ENCODE results near the gene MRI1.
A peak's percentile ranks its signal among the peaks of the same experiment; 100 is the strongest.

MRI1 gene

GRCh38 chr19:13717194-13717643 is 47.1 kb upstream of the MRI1 start:
- POLR2A ChIA-PET: interaction anchor here (1.3 kb wide), 1 partner anchor 15 kb away, joined by 3 read pairs; no protein-coding TSS in a partner anchor
- TF ChIP-seq ZNF37A (tag by site-specific recombination; IDR thresholded peaks at IDR 0.05): no peak
- peak; percentile 27; the same call in 1 of the 2 replicates for TF ChIP-seq ZNF157 (tag by site-specific recombination; IDR thresholded peaks at IDR 0.05)

GRCh38 chr19:13718733-13719132 is 45.6 kb upstream of the MRI1 start:
- Histone ChIP-seq H3K4me3 (ENCODE audit: low read depth, low read length) (no peak overlapping the region), H3K9me3 (ENCODE audit: control insufficient read depth, insufficient read depth, low read depth, low read length) (no peaks in the 10 kb centered on the region), H3K4me1 (ENCODE audit: control insufficient read depth, insufficient read depth, low read length) (no peaks in the 10 kb centered on the region), H3K36me3 (ENCODE audit: control insufficient read depth in 2 of 2, insufficient read depth in 1 of 2, low read length in 2 of 2) (no peaks in the 10 kb centered on the region), H3K27ac (ENCODE audit: extremely low read depth, low read depth, low read length) (no peak overlapping the region)
- CTCF ChIA-PET: interaction anchor here (0.5 to 1.5 kb wide), 8 partner anchors 26 to 438 kb away, joined by 3 to 7 read pairs (median 4); no protein-coding TSS in a partner anchor
- POLR2A ChIA-PET: interaction anchor here (0.5 to 1.0 kb wide), 2 partner anchors 13 to 17 kb away, joined by 4 to 5 read pairs; no protein-coding TSS in a partner anchor
- TF ChIP-seq TCF7L2 (IDR thresholded peaks at IDR 0.05; ENCODE audit: borderline replicate concordance, low read depth, low read length): no peak
- peak; percentile 76 for TF ChIP-seq ZNF654 (tag by site-specific recombination; IDR thresholded peaks at IDR 0.05; ENCODE audit: low read depth)
- TF ChIP-seq PRDM4 (tag by site-specific recombination; IDR thresholded peaks at IDR 0.05): no peak
- no peak for TF ChIP-seq ZNF169 (tag by site-specific recombination; IDR thresholded peaks at IDR 0.05)
- no peak for TF ChIP-seq SALL2 (tag by site-specific recombination; IDR thresholded peaks at IDR 0.05; ENCODE audit: borderline replicate concordance)
- no peak for TF ChIP-seq ZNF394 (tag by site-specific recombination; IDR thresholded peaks at IDR 0.05; ENCODE audit: borderline replicate concordance)
- TF ChIP-seq RBAK (tag by site-specific recombination; IDR thresholded peaks at IDR 0.05): no peak
- TF ChIP-seq ZNF223 (tag by site-specific recombination; IDR thresholded peaks at IDR 0.05): no peak
- peak; percentile 73; the same call in 1 of the 2 replicates for TF ChIP-seq CTCF (tag by site-specific recombination; IDR thresholded peaks at IDR 0.05)
- TF ChIP-seq ZNF133 (tag by site-specific recombination; IDR thresholded peaks at IDR 0.05): no peak
- no peak for TF ChIP-seq ZNF248 (tag by site-specific recombination; IDR thresholded peaks at IDR 0.05)
- TF ChIP-seq YY2 (tag by site-specific recombination; IDR thresholded peaks at IDR 0.05): no peak
- TF ChIP-seq ZNF174 (tag by site-specific recombination; IDR thresholded peaks at IDR 0.05): no peak
- TF ChIP-seq KLF10 (tag by site-specific recombination; IDR thresholded peaks at IDR 0.05): no peak

More at GRCh38 chr19:13717194-13717643, 47.1 kb upstream of the MRI1 start:
- Histone ChIP-seq H3K27ac (ENCODE audit: extremely low read depth, low read depth, low read length) (no peak overlapping the region), H3K4me1 (ENCODE audit: control insufficient read depth, insufficient read depth, low read length) (no peaks in the 10 kb centered on the region), H3K36me3 (ENCODE audit: control insufficient read depth in 2 of 2, insufficient read depth in 1 of 2, low read length in 2 of 2) (no peaks in the 10 kb centered on the region), H3K9me3 (ENCODE audit: control insufficient read depth, insufficient read depth, low read depth, low read length) (no peaks in the 10 kb centered on the region), H3K4me3 (ENCODE audit: low read depth, low read length) (no peak overlapping the region)
- CTCF ChIA-PET: interaction anchor here (0.6 to 1.5 kb wide), 7 partner anchors 47 to 1136 kb away, joined by 3 to 5 read pairs (median 4); no protein-coding TSS in a partner anchor

GRCh38 chr19:13722146-13722545 is 42.2 kb upstream of the MRI1 start:
- POLR2A ChIA-PET: no interaction called here

More at GRCh38 chr19:13722146-13722545, 42.2 kb upstream of the MRI1 start:
- Histone ChIP-seq H3K9me3 (ENCODE audit: control insufficient read depth, insufficient read depth, low read depth, low read length) (no peaks in the 10 kb centered on the region), H3K36me3 (ENCODE audit: control insufficient read depth in 2 of 2, insufficient read depth in 1 of 2, low read length in 2 of 2) (no peaks in the 10 kb centered on the region), H3K4me1 (ENCODE audit: control insufficient read depth, insufficient read depth, low read length) (no peaks in the 10 kb centered on the region), H3K4me3 (ENCODE audit: low read depth, low read length) (no peak overlapping the region), H3K27ac (ENCODE audit: extremely low read depth, low read depth, low read length) (no peak overlapping the region)
- CTCF ChIA-PET: interaction anchor here (0.8 to 2.6 kb wide), 6 partner anchors 10 to 444 kb away, joined by 3 to 11 read pairs (median 6); no protein-coding TSS in a partner anchor
- TF ChIP-seq ELK4 (IDR thresholded peaks at IDR 0.05; ENCODE audit: borderline replicate concordance, low read depth, low read length): no peak
